Cardiac muscle cell (in vitro differentiated cells and primary cell): ENCODE data around the gene PTPRM. TPM values are rescaled to one million over a fixed set of nuclear protein-coding genes. Genes with fewer than 3 reads are reported as not detected.

Source experiments
- DNase-seq, 2 donors: peaks; one replicate each; pipeline versions ENCODE4 v3.0.0 to v3.0.0-alpha.2; 2010 to 2017; ENCODE audit warnings: low read depth in 1 of 2, low spot score in 1 of 2
- H3K27ac ChIP-seq: fragments of 200-600 bp; sonication (generic); 2 replicates; pipeline ENCODE4 v1.5.1; 2016
- H3K27me3 ChIP-seq: fragments of 200-600 bp; sonication (generic); 2 replicates; pipeline ENCODE4 v1.6.0; 2016; ENCODE audit warnings: control low read depth
- H3K36me3 ChIP-seq: fragments of 200-600 bp; sonication (generic); 2 replicates; pipeline ENCODE4 v1.5.1; 2016; ENCODE audit warnings: control low read depth
- H3K4me1 ChIP-seq: fragments of 200-600 bp; sonication (generic); 2 replicates; pipeline ENCODE4 v1.8.1; 2017; ENCODE audit warnings: low read depth, mild to moderate bottlenecking, mixed run types
- H3K4me3 ChIP-seq: fragments of 200-600 bp; sonication (generic); 2 replicates; pipeline ENCODE4 v1.5.1; 2016; ENCODE audit warnings: mild to moderate bottlenecking
- H3K9me3 ChIP-seq: fragments of 200-600 bp; sonication (generic); 2 replicates; pipeline ENCODE4 v1.5.1; 2017; ENCODE audit warnings: low read depth, mild to moderate bottlenecking, control low read depth
- polyA plus RNA-seq: library from polyadenylated mRNA; unstranded; fragments of >200 nt; fragmentation: Nextera tagmentation; extraction: Ambion mirVana; gene quantifications from 2 replicates; pipeline ENCODE4 v1.2.1, GENCODE V29; 2016
- total RNA-seq: library from RNA; depleted of rRNA; stranded (reverse); fragments of >200 nt; gene quantifications from 2 replicates; pipeline ENCODE4 v1.2.3, GENCODE V29; 2016
- TF ChIP-seq, protein P1 (sequence below): IDR thresholded peaks from 2 replicates; pipeline ENCODE4 v1.5.1; 2012; ENCODE audit warnings: low read depth, mild to moderate bottlenecking, low read length

Gene PTPRM
- total and polyA plus RNA-seq, 2 experiments from 2014 or later = 26.5 to 48.8 TPM

- Histone ChIP-seq H3K27ac (peak overlapping the region; percentile 76), H3K9me3 (no peaks in the 10 kb centered on the region), H3K4me1 (peaks cover 41% of the 10 kb centered on the region), H3K4me3 (no peak overlapping the region), H3K27me3 (no peaks in the 10 kb centered on the region), H3K36me3 (no peaks in the 10 kb centered on the region)
- peak in 1 of 2 donors; percentile 44 for DNase-seq
- TF ChIP-seq, protein P1, sequence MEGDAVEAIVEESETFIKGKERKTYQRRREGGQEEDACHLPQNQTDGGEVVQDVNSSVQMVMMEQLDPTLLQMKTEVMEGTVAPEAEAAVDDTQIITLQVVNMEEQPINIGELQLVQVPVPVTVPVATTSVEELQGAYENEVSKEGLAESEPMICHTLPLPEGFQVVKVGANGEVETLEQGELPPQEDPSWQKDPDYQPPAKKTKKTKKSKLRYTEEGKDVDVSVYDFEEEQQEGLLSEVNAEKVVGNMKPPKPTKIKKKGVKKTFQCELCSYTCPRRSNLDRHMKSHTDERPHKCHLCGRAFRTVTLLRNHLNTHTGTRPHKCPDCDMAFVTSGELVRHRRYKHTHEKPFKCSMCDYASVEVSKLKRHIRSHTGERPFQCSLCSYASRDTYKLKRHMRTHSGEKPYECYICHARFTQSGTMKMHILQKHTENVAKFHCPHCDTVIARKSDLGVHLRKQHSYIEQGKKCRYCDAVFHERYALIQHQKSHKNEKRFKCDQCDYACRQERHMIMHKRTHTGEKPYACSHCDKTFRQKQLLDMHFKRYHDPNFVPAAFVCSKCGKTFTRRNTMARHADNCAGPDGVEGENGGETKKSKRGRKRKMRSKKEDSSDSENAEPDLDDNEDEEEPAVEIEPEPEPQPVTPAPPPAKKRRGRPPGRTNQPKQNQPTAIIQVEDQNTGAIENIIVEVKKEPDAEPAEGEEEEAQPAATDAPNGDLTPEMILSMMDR = no peak
Measured at GRCh38 chr18:8176554-8176953, 609.4 kb downstream of the PTPRM start.

DNA sequence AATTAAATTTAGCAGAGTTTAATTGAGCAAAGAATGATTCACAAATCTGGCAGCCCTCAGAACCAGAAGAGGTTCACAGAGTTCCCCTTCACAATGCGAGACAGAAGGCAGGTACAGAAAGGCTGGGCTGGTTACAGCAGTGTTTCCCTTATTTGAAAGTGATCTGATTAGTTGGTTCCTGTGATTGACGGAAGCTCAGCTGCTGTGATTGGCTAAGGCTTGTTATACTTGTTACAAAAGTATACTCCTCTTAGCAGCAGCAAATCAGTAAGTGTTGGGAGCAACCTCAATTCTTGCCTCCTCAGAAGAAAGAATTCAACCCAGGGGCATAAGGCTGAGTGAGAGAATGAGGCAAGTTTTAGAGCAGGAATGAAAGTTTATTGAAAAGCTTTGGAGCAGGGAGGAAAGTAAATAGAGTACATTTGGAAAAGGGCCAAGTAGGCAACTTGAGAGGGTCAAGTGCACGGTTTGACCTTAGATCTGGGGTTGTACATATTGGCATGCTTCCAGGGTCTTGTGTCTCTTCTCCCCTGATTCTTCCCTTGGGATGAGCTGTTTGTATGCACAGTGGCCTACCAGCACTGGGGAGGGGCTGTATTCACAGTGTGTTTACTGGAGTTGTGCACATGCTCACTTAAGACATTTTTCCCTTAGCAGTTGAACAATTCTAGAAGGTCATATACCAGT is 610.4 kb downstream of the PTPRM start:
- Histone ChIP-seq H3K9me3 (no peaks in the 10 kb centered on the region), H3K4me3 (no peak overlapping the region), H3K36me3 (no peaks in the 10 kb centered on the region), H3K27ac (peak overlapping the region; percentile 76), H3K4me1 (peaks cover 41% of the 10 kb centered on the region), H3K27me3 (no peaks in the 10 kb centered on the region)
- TF ChIP-seq, protein P1 = no peak
- DNase-seq = peak; percentile 21 to 85

DNA sequence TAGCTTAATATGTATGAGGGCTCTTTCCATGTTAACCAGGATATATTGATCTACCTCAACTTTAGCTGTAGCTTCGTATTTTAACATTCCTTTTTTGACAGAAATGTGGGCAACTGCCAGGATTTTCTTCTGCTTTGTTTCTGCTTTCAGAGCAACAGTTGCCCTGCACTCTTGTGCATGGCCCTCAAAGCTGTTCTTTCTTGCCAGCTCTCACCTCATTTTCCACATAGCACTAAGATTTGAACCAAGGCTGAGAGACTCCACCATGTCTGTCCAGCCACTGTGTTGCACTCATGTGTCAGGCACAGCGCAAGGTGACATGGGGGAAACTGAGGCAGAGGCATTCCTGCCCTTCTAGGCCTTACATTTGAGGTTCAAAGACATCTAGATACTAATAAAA is 619.3 kb downstream of the PTPRM start:
- H3K27me3 ChIP-seq = no peaks in the 10 kb centered on the region
- H3K27ac ChIP-seq = no peak overlapping the region
- no peak overlapping the region for H3K4me3 ChIP-seq
- TF ChIP-seq, protein P1 = no peak
- H3K36me3 ChIP-seq = no peaks in the 10 kb centered on the region
- H3K4me1 ChIP-seq = no peaks in the 10 kb centered on the region
- H3K9me3 ChIP-seq = no peaks in the 10 kb centered on the region
- no peak for DNase-seq

GRCh38 chr18:8188184-8188583 is 621.1 kb downstream of the PTPRM start:
- Histone ChIP-seq H3K4me1 (no peaks in the 10 kb centered on the region), H3K9me3 (no peaks in the 10 kb centered on the region), H3K27ac (no peak overlapping the region), H3K4me3 (no peak overlapping the region), H3K36me3 (no peaks in the 10 kb centered on the region), H3K27me3 (no peaks in the 10 kb centered on the region)
- TF ChIP-seq, protein P1 = no peak
- DNase-seq = peak in 1 of 2 donors; percentile 30

DNA sequence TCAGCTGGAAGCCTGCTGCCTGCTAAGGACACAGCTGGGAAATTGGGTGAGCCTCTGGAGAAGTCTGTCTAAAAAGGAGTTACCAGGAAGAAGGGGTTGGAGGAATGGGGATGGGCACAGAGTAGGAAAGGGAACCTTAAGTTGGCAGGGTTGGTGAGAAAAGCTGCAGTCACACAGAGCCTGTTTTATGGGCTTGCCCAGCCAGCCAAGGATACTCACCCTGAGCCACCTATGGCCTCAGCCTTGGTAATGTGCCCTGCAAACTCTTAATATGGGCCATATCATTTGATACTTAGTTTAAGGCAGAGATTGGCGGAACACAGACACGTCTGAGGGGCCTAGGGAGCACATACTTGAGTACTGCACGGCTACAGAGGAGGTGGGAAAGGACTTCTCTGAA is 623.9 kb downstream of the PTPRM start:
- peaks cover 5% of the 10 kb centered on the region for H3K4me1 ChIP-seq
- TF ChIP-seq, protein P1 = no peak
- no peaks in the 10 kb centered on the region for H3K36me3 ChIP-seq
- no peaks in the 10 kb centered on the region for H3K9me3 ChIP-seq
- H3K4me3 ChIP-seq = no peak overlapping the region
- no peak for DNase-seq
- no peaks in the 10 kb centered on the region for H3K27me3 ChIP-seq
- H3K27ac ChIP-seq = no peak overlapping the region

GRCh38 chr18:8194431-8194830 is 627.3 kb downstream of the PTPRM start:
- Histone ChIP-seq H3K4me1 (peaks cover 5% of the 10 kb centered on the region), H3K27ac (no peak overlapping the region), H3K9me3 (no peaks in the 10 kb centered on the region), H3K4me3 (no peak overlapping the region), H3K36me3 (no peaks in the 10 kb centered on the region), H3K27me3 (no peaks in the 10 kb centered on the region)
- DNase-seq = no peak
- TF ChIP-seq, protein P1 = no peak
